ENCODE results near the gene WNT7A.

WNT7A gene

GRCh38 chr3:13822871-13823585 is 56.8 kb downstream of the WNT7A start:
- DNase-seq: no peak
- H3K4me3 ChIP-seq (ENCODE audit: insufficient read depth, low read depth, low read length, poor library complexity, severe bottlenecking): no peak overlapping the region
- H3K9me3 ChIP-seq (ENCODE audit: control insufficient read depth, low read length): no peaks in the 10 kb centered on the region
- H3K27ac ChIP-seq (ENCODE audit: insufficient read depth, low read length, poor library complexity, severe bottlenecking): no peak overlapping the region
- H3K4me1 ChIP-seq (ENCODE audit: control insufficient read depth, insufficient read depth, low read length, poor library complexity, severe bottlenecking): no peaks in the 10 kb centered on the region
- no peaks in the 10 kb centered on the region for H3K27me3 ChIP-seq (replicated peaks; ENCODE audit: control insufficient read depth, insufficient read depth, low read length, poor library complexity, severe bottlenecking)
- H3K36me3 ChIP-seq (ENCODE audit: control insufficient read depth, insufficient read depth, low read length): peaks cover 18% of the 10 kb centered on the region

GRCh38 chr3:13822042-13822441 is 57.8 kb downstream of the WNT7A start:
- peaks cover 6% of the 10 kb centered on the region for H3K9me3 ChIP-seq (ENCODE audit: control insufficient read depth, low read length)
- no peak for DNase-seq
- H3K4me3 ChIP-seq (ENCODE audit: insufficient read depth, low read depth, low read length, poor library complexity, severe bottlenecking): no peak overlapping the region
- no peak overlapping the region for H3K27ac ChIP-seq (ENCODE audit: insufficient read depth, low read length, poor library complexity, severe bottlenecking)
- peaks cover 24% of the 10 kb centered on the region for H3K36me3 ChIP-seq (ENCODE audit: control insufficient read depth, insufficient read depth, low read length)
- no peaks in the 10 kb centered on the region for H3K27me3 ChIP-seq (replicated peaks; ENCODE audit: control insufficient read depth, insufficient read depth, low read length, poor library complexity, severe bottlenecking)
- no peaks in the 10 kb centered on the region for H3K4me1 ChIP-seq (ENCODE audit: control insufficient read depth, insufficient read depth, low read length, poor library complexity, severe bottlenecking)

- peaks cover 26% of the 10 kb centered on the region for H3K36me3 ChIP-seq (ENCODE audit: control insufficient read depth, insufficient read depth, low read length)
- no peak for DNase-seq
- H3K27me3 ChIP-seq (replicated peaks; ENCODE audit: control insufficient read depth, insufficient read depth, low read length, poor library complexity, severe bottlenecking): no peaks in the 10 kb centered on the region
- H3K27ac ChIP-seq (ENCODE audit: insufficient read depth, low read length, poor library complexity, severe bottlenecking): no peak overlapping the region
- H3K4me1 ChIP-seq (ENCODE audit: control insufficient read depth, insufficient read depth, low read length, poor library complexity, severe bottlenecking): no peaks in the 10 kb centered on the region
- no peak overlapping the region for H3K4me3 ChIP-seq (ENCODE audit: insufficient read depth, low read depth, low read length, poor library complexity, severe bottlenecking)
- H3K9me3 ChIP-seq (ENCODE audit: control insufficient read depth, low read length): peaks cover 13% of the 10 kb centered on the region
Measured at GRCh38 chr3:13821126-13821525, 58.7 kb downstream of the WNT7A start.

- Histone ChIP-seq H3K36me3 (ENCODE audit: control insufficient read depth, insufficient read depth, low read length) (peaks cover 29% of the 10 kb centered on the region), H3K4me3 (ENCODE audit: insufficient read depth, low read depth, low read length, poor library complexity, severe bottlenecking) (no peak overlapping the region), H3K4me1 (ENCODE audit: control insufficient read depth, insufficient read depth, low read length, poor library complexity, severe bottlenecking) (no peaks in the 10 kb centered on the region), H3K9me3 (ENCODE audit: control insufficient read depth, low read length) (peaks cover 35% of the 10 kb centered on the region), H3K27me3 (replicated peaks; ENCODE audit: control insufficient read depth, insufficient read depth, low read length, poor library complexity, severe bottlenecking) (no peaks in the 10 kb centered on the region), H3K27ac (ENCODE audit: insufficient read depth, low read length, poor library complexity, severe bottlenecking) (no peak overlapping the region)
- DNase-seq: no peak
Measured at GRCh38 chr3:13818919-13819318, 61.0 kb downstream of the WNT7A start.

- Histone ChIP-seq H3K27me3 (replicated peaks; ENCODE audit: control insufficient read depth, insufficient read depth, low read length, poor library complexity, severe bottlenecking) (no peaks in the 10 kb centered on the region), H3K27ac (ENCODE audit: insufficient read depth, low read length, poor library complexity, severe bottlenecking) (no peak overlapping the region), H3K36me3 (ENCODE audit: control insufficient read depth, insufficient read depth, low read length) (peaks cover 23% of the 10 kb centered on the region), H3K4me3 (ENCODE audit: insufficient read depth, low read depth, low read length, poor library complexity, severe bottlenecking) (no peak overlapping the region), H3K4me1 (ENCODE audit: control insufficient read depth, insufficient read depth, low read length, poor library complexity, severe bottlenecking) (no peaks in the 10 kb centered on the region), H3K9me3 (ENCODE audit: control insufficient read depth, low read length) (peaks cover 46% of the 10 kb centered on the region)
- no peak for DNase-seq
Measured at GRCh38 chr3:13815088-13815683, 64.7 kb downstream of the WNT7A start.

- no peak overlapping the region for H3K4me3 ChIP-seq (ENCODE audit: insufficient read depth, low read depth, low read length, poor library complexity, severe bottlenecking)
- H3K4me1 ChIP-seq (ENCODE audit: control insufficient read depth, insufficient read depth, low read length, poor library complexity, severe bottlenecking): no peaks in the 10 kb centered on the region
- peaks cover 5% of the 10 kb centered on the region for H3K36me3 ChIP-seq (ENCODE audit: control insufficient read depth, insufficient read depth, low read length)
- no peaks in the 10 kb centered on the region for H3K27me3 ChIP-seq (replicated peaks; ENCODE audit: control insufficient read depth, insufficient read depth, low read length, poor library complexity, severe bottlenecking)
- H3K27ac ChIP-seq (ENCODE audit: insufficient read depth, low read length, poor library complexity, severe bottlenecking): no peak overlapping the region
- peaks cover 40% of the 10 kb centered on the region for H3K9me3 ChIP-seq (ENCODE audit: control insufficient read depth, low read length)
- DNase-seq: no peak
Measured at GRCh38 chr3:13812034-13812471, 67.8 kb downstream of the WNT7A start.

GRCh38 chr3:13811614-13812013 is 68.3 kb downstream of the WNT7A start:
- no peak overlapping the region for H3K4me3 ChIP-seq (ENCODE audit: insufficient read depth, low read depth, low read length, poor library complexity, severe bottlenecking)
- no peak overlapping the region for H3K27ac ChIP-seq (ENCODE audit: insufficient read depth, low read length, poor library complexity, severe bottlenecking)
- no peak for DNase-seq
- no peaks in the 10 kb centered on the region for H3K27me3 ChIP-seq (replicated peaks; ENCODE audit: control insufficient read depth, insufficient read depth, low read length, poor library complexity, severe bottlenecking)
- peaks cover 36% of the 10 kb centered on the region for H3K9me3 ChIP-seq (ENCODE audit: control insufficient read depth, low read length)
- peaks cover 5% of the 10 kb centered on the region for H3K36me3 ChIP-seq (ENCODE audit: control insufficient read depth, insufficient read depth, low read length)
- no peaks in the 10 kb centered on the region for H3K4me1 ChIP-seq (ENCODE audit: control insufficient read depth, insufficient read depth, low read length, poor library complexity, severe bottlenecking)

- Histone ChIP-seq H3K27me3 (replicated peaks; ENCODE audit: control insufficient read depth, insufficient read depth, low read length, poor library complexity, severe bottlenecking) (no peaks in the 10 kb centered on the region), H3K36me3 (ENCODE audit: control insufficient read depth, insufficient read depth, low read length) (no peaks in the 10 kb centered on the region), H3K4me3 (ENCODE audit: insufficient read depth, low read depth, low read length, poor library complexity, severe bottlenecking) (no peak overlapping the region), H3K27ac (ENCODE audit: insufficient read depth, low read length, poor library complexity, severe bottlenecking) (no peak overlapping the region), H3K4me1 (ENCODE audit: control insufficient read depth, insufficient read depth, low read length, poor library complexity, severe bottlenecking) (no peaks in the 10 kb centered on the region), H3K9me3 (ENCODE audit: control insufficient read depth, low read length) (peaks cover 7% of the 10 kb centered on the region)
- DNase-seq: no peak
Measured at GRCh38 chr3:13808550-13808949, 71.3 kb downstream of the WNT7A start.

GRCh38 chr3:13801361-13802204 is 78.3 kb downstream of the WNT7A start:
- no peaks in the 10 kb centered on the region for H3K9me3 ChIP-seq (ENCODE audit: control insufficient read depth, low read length)
- no peaks in the 10 kb centered on the region for H3K36me3 ChIP-seq (ENCODE audit: control insufficient read depth, insufficient read depth, low read length)
- H3K27ac ChIP-seq (ENCODE audit: insufficient read depth, low read length, poor library complexity, severe bottlenecking): no peak overlapping the region
- H3K4me3 ChIP-seq (ENCODE audit: insufficient read depth, low read depth, low read length, poor library complexity, severe bottlenecking): no peak overlapping the region
- H3K27me3 ChIP-seq (replicated peaks; ENCODE audit: control insufficient read depth, insufficient read depth, low read length, poor library complexity, severe bottlenecking): no peaks in the 10 kb centered on the region
- no peaks in the 10 kb centered on the region for H3K4me1 ChIP-seq (ENCODE audit: control insufficient read depth, insufficient read depth, low read length, poor library complexity, severe bottlenecking)
- no peak for DNase-seq

GRCh38 chr3:13800064-13800463 is 79.8 kb downstream of the WNT7A start:
- no peaks in the 10 kb centered on the region for H3K4me1 ChIP-seq (ENCODE audit: control insufficient read depth, insufficient read depth, low read length, poor library complexity, severe bottlenecking)
- no peak overlapping the region for H3K27ac ChIP-seq (ENCODE audit: insufficient read depth, low read length, poor library complexity, severe bottlenecking)
- no peak overlapping the region for H3K4me3 ChIP-seq (ENCODE audit: insufficient read depth, low read depth, low read length, poor library complexity, severe bottlenecking)
- H3K27me3 ChIP-seq (replicated peaks; ENCODE audit: control insufficient read depth, insufficient read depth, low read length, poor library complexity, severe bottlenecking): no peaks in the 10 kb centered on the region
- no peak for DNase-seq
- no peaks in the 10 kb centered on the region for H3K36me3 ChIP-seq (ENCODE audit: control insufficient read depth, insufficient read depth, low read length)
- no peaks in the 10 kb centered on the region for H3K9me3 ChIP-seq (ENCODE audit: control insufficient read depth, low read length)
